RWPE2 (cell line): ENCODE measurements around the gene TOP2B.

Source experiments
- ATAC-seq: fragments of 200-7000 bp; cut with Tn5 transposase; 3 replicates; pipeline ENCODE4 v1.9.1; 2021; ENCODE audit warnings: low read depth
- DNase-seq: peaks from one replicate; pipeline ENCODE4 v3.0.0-alpha.2; 2020; ENCODE audit warnings: low spot score
- H3K27ac ChIP-seq: fragments of 450-650 bp; 2 replicates; pipeline ENCODE4 v1.5.1; 2017; ENCODE audit warnings: mild to moderate bottlenecking; ENCODE audit not compliant: poor library complexity, severe bottlenecking
- H3K27me3 ChIP-seq: fragments of 250-450 bp; sonication (Bioruptor Pico); 2 replicates; pipeline ENCODE4 v1.5.1; 2021; ENCODE audit warnings: mild to moderate bottlenecking, moderate library complexity; ENCODE audit not compliant: insufficient read depth, poor library complexity, severe bottlenecking
- H3K36me3 ChIP-seq: fragments of 250-450 bp; sonication (Bioruptor Pico); 2 replicates; pipeline ENCODE4 v1.5.1; 2020; ENCODE audit warnings: low read depth, mild to moderate bottlenecking, moderate library complexity
- H3K4me1 ChIP-seq: fragments of 250-450 bp; sonication (Bioruptor Pico); 2 replicates; pipeline ENCODE4 v1.5.1; 2021; ENCODE audit warnings: mild to moderate bottlenecking, moderate library complexity; ENCODE audit not compliant: insufficient read depth, poor library complexity, severe bottlenecking
- H3K4me3 ChIP-seq: fragments of 250-450 bp; sonication (Bioruptor Pico); 2 replicates; pipeline ENCODE4 v1.5.1; 2021; ENCODE audit warnings: mild to moderate bottlenecking, moderate library complexity; ENCODE audit not compliant: severe bottlenecking
- H3K9me3 ChIP-seq: fragments of 250-450 bp; sonication (Bioruptor Pico); 2 replicates; pipeline ENCODE4 v1.5.1; 2021; ENCODE audit warnings: mild to moderate bottlenecking, moderate library complexity; ENCODE audit not compliant: severe bottlenecking
- TF ChIP-seq, protein P1 (sequence below): fragments of 450-650 bp; IDR thresholded peaks from one replicate; pipeline ENCODE4 v1.5.1; 2017; ENCODE audit warnings: mild to moderate bottlenecking, moderate library complexity; ENCODE audit not compliant: poor library complexity, severe bottlenecking

TOP2B gene

GRCh38 chr3:25578059-25578458 lies 86.6 kb downstream of the TOP2B start:
- no peak for DNase-seq
- no peaks in the 10 kb centered on the region for H3K9me3 ChIP-seq
- no peak overlapping the region for H3K4me3 ChIP-seq
- ATAC-seq, result no peak
- H3K27me3 ChIP-seq, result no peaks in the 10 kb centered on the region
- no peaks in the 10 kb centered on the region for H3K36me3 ChIP-seq
- TF ChIP-seq, protein P1, sequence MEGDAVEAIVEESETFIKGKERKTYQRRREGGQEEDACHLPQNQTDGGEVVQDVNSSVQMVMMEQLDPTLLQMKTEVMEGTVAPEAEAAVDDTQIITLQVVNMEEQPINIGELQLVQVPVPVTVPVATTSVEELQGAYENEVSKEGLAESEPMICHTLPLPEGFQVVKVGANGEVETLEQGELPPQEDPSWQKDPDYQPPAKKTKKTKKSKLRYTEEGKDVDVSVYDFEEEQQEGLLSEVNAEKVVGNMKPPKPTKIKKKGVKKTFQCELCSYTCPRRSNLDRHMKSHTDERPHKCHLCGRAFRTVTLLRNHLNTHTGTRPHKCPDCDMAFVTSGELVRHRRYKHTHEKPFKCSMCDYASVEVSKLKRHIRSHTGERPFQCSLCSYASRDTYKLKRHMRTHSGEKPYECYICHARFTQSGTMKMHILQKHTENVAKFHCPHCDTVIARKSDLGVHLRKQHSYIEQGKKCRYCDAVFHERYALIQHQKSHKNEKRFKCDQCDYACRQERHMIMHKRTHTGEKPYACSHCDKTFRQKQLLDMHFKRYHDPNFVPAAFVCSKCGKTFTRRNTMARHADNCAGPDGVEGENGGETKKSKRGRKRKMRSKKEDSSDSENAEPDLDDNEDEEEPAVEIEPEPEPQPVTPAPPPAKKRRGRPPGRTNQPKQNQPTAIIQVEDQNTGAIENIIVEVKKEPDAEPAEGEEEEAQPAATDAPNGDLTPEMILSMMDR, result no peak
- H3K4me1 ChIP-seq, result peaks cover 7% of the 10 kb centered on the region
- H3K27ac ChIP-seq, result no peak overlapping the region

DNA sequence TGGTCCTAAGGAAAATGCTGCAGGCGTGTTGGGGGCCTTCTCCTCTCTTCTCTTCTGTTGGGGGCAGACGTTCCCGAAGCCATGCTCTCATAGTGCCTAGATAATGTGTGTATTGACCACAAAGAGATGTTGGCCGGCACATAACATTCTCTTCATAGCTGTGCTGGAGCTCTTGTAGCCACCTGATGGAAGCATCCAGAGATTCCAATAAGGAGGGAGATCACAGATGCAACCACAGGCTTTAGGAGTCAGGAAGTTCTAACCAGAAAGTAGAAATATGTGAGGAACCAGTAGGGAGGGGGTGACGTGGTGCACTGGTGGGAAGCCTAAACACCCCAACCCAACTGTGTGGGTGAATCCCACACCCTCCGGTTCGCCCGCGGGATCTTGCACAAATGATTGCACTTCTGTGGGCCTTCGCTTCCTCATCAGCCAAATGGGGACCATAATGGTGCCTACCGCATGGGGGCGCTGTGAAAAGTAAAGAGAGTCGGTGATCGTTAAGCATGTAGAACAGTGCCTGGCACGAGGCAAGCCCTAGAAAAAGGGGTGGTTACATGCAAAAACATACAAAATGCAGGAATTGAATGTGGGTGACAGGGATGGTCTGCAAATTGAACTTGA lies 87.8 kb downstream of the TOP2B start:
- Histone ChIP-seq H3K27ac (no peak overlapping the region), H3K27me3 (no peaks in the 10 kb centered on the region), H3K4me1 (no peaks in the 10 kb centered on the region), H3K9me3 (no peaks in the 10 kb centered on the region), H3K4me3 (no peak overlapping the region), H3K36me3 (no peaks in the 10 kb centered on the region)
- TF ChIP-seq, protein P1, result no peak
- DNase-seq, result no peak
- no peak for ATAC-seq

- H3K9me3 ChIP-seq, result no peaks in the 10 kb centered on the region
- no peaks in the 10 kb centered on the region for H3K4me1 ChIP-seq
- H3K27ac ChIP-seq, result no peak overlapping the region
- H3K36me3 ChIP-seq, result no peaks in the 10 kb centered on the region
- DNase-seq (no peak), ATAC-seq (no peak)
- no peaks in the 10 kb centered on the region for H3K27me3 ChIP-seq
- no peak overlapping the region for H3K4me3 ChIP-seq
- TF ChIP-seq, protein P1, result no peak
Observed at GRCh38 chr3:25576146-25576545, 88.6 kb downstream of the TOP2B start.

DNA sequence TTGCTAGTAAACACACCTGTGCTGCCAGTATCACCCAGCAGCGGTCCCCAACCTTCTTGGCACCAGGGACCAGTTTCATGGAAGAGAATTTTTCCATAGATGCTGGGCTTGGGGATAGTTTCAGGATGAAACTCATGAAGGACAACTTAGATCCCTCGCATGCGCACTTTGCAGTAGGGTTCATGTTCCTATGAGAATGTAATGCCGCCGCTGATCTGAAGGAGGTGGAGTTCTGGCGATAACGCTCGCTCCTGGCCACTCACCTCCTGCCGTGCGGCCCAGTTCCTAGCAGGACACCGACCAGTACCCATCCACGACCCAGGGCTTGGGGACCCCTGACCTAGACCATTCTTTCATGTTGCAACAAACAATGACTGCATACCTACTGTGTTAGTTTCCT lies 89.7 kb downstream of the TOP2B start:
- Histone ChIP-seq H3K9me3 (no peaks in the 10 kb centered on the region), H3K27me3 (no peaks in the 10 kb centered on the region), H3K27ac (no peak overlapping the region), H3K4me3 (no peak overlapping the region), H3K36me3 (no peaks in the 10 kb centered on the region), H3K4me1 (no peaks in the 10 kb centered on the region)
- TF ChIP-seq, protein P1, result no peak
- DNase-seq (no peak), ATAC-seq (no peak)

- no peak for ATAC-seq
- no peaks in the 10 kb centered on the region for H3K36me3 ChIP-seq
- TF ChIP-seq, protein P1, result no peak
- no peak overlapping the region for H3K27ac ChIP-seq
- H3K9me3 ChIP-seq, result no peaks in the 10 kb centered on the region
- H3K27me3 ChIP-seq, result no peaks in the 10 kb centered on the region
- no peaks in the 10 kb centered on the region for H3K4me1 ChIP-seq
- no peak for DNase-seq
- H3K4me3 ChIP-seq, result no peak overlapping the region
Observed at GRCh38 chr3:25574172-25574765, 90.4 kb downstream of the TOP2B start.
